ENCODE measurements around the gene ZNF280A. TPM values are rescaled to one million over a fixed set of nuclear protein-coding genes. Genes with fewer than 3 reads are reported as not detected.

The ZNF280A gene
- total RNA-seq, 1 donor from 2014 or later: not detected

GRCh38 chr22:22467112-22467511 lies 53.0 kb downstream of the ZNF280A start:
- Mint-ChIP-seq H3K27me3 (ENCODE audit: unreplicated experiment) (peaks cover 32% of the 10 kb centered on the region), H3K27ac (ENCODE audit: unreplicated experiment) (no peak overlapping the region), H3K36me3 (ENCODE audit: unreplicated experiment) (no peaks in the 10 kb centered on the region), H3K4me3 (ENCODE audit: unreplicated experiment) (no peak overlapping the region), H3K4me1 (ENCODE audit: unreplicated experiment) (no peaks in the 10 kb centered on the region), H3K9me3 (ENCODE audit: unreplicated experiment) (peaks cover 10% of the 10 kb centered on the region)
- no peak for DNase-seq (ENCODE audit: extremely low spot score, unreplicated experiment)
- no peak for TF ChIP-seq CTCF (IDR thresholded peaks at IDR 0.05)

DNA sequence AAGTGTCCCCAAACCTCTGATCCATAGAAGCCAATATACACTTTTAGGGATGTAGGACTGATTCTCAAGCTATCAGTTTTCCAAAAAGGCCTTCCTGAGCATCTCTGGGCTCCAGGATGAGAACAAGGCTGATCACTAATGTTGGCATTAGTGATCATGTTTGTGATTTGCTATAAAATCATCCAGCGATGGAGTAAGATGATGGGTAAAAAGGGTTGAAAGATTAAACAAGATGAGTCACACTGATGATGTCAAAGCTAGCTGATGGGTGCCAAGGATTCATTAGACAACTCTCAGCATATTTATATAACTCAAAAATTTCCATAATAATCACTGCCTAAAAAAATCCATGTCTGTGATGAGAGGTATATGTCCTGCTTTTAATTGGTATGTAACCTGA lies 54.3 kb downstream of the ZNF280A start:
- Mint-ChIP-seq H3K4me3 (ENCODE audit: unreplicated experiment) (no peak overlapping the region), H3K27me3 (ENCODE audit: unreplicated experiment) (peaks cover 32% of the 10 kb centered on the region)
- no peak for DNase-seq (ENCODE audit: extremely low spot score, unreplicated experiment)

DNA sequence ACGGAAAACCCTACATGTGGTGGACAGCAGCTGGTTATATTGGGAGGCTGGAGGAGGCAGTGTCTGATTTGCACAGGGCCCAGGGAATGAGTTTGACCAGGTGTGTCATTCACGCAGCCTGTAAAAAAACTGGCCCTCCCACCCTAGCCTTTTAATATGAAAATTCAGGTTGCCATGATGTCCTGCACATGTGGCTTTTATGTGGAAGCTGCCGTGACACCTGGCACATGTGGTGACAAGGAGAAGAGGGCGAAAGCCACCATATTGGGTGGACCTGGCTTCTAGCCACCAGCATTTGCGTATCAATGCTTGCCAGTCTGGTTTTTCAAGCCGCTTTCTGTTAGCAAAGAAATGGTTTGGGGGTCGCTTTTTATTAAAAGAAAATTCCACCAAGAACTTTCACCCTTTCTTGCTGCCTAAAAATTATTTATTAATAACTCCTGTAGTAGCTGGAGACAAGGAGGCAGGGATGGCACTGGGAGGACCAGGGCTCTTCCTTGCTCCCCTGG lies 54.9 kb downstream of the ZNF280A start:
- H3K27ac Mint-ChIP-seq (ENCODE audit: unreplicated experiment): no peak overlapping the region
- no peaks in the 10 kb centered on the region for H3K36me3 Mint-ChIP-seq (ENCODE audit: unreplicated experiment)
- peaks cover 10% of the 10 kb centered on the region for H3K9me3 Mint-ChIP-seq (ENCODE audit: unreplicated experiment)

More for the DNA sequence above, 54.3 kb downstream of the ZNF280A start:
- H3K36me3 Mint-ChIP-seq (ENCODE audit: unreplicated experiment): no peaks in the 10 kb centered on the region
- TF ChIP-seq CTCF (IDR thresholded peaks at IDR 0.05): no peak
- H3K27ac Mint-ChIP-seq (ENCODE audit: unreplicated experiment): no peak overlapping the region
- H3K4me1 Mint-ChIP-seq (ENCODE audit: unreplicated experiment): no peaks in the 10 kb centered on the region
- peaks cover 10% of the 10 kb centered on the region for H3K9me3 Mint-ChIP-seq (ENCODE audit: unreplicated experiment)

DNA sequence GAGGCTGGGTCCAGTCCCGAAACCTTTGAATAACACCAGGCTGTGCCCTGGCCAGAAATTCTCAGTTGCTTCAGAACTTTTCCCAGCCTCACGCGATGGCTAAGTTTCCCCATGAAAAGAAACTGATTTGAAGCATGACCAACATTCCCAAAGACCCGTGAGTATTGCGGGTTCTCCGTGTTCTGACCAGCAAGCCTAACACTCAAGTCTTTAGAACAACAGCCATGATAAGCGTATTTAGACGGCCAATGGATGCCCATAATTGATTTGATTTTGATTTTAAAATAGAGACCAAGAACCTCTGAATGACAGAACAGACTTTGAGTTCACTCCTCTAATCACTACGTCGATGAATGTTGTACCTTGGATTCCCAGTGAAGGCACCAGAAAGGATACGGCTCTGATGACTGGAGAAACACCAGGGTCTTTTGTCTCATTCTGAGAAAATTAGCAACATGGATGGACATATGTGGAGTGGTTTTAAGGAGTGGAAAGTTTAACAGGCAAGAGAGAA lies 55.5 kb downstream of the ZNF280A start:
- Mint-ChIP-seq H3K36me3 (ENCODE audit: unreplicated experiment) (no peaks in the 10 kb centered on the region), H3K9me3 (ENCODE audit: unreplicated experiment) (peaks cover 5% of the 10 kb centered on the region), H3K4me1 (ENCODE audit: unreplicated experiment) (no peaks in the 10 kb centered on the region), H3K27ac (ENCODE audit: unreplicated experiment) (no peak overlapping the region), H3K4me3 (ENCODE audit: unreplicated experiment) (no peak overlapping the region), H3K27me3 (ENCODE audit: unreplicated experiment) (peaks cover 32% of the 10 kb centered on the region)
- no peak for DNase-seq (ENCODE audit: extremely low spot score, unreplicated experiment)
- no peak for TF ChIP-seq CTCF (IDR thresholded peaks at IDR 0.05)

More for the DNA sequence above, 54.9 kb downstream of the ZNF280A start:
- no peak for TF ChIP-seq CTCF (IDR thresholded peaks at IDR 0.05)
- H3K4me1 Mint-ChIP-seq (ENCODE audit: unreplicated experiment): no peaks in the 10 kb centered on the region
- no peak overlapping the region for H3K4me3 Mint-ChIP-seq (ENCODE audit: unreplicated experiment)
- peaks cover 32% of the 10 kb centered on the region for H3K27me3 Mint-ChIP-seq (ENCODE audit: unreplicated experiment)
- no peak for DNase-seq (ENCODE audit: extremely low spot score, unreplicated experiment)

DNA sequence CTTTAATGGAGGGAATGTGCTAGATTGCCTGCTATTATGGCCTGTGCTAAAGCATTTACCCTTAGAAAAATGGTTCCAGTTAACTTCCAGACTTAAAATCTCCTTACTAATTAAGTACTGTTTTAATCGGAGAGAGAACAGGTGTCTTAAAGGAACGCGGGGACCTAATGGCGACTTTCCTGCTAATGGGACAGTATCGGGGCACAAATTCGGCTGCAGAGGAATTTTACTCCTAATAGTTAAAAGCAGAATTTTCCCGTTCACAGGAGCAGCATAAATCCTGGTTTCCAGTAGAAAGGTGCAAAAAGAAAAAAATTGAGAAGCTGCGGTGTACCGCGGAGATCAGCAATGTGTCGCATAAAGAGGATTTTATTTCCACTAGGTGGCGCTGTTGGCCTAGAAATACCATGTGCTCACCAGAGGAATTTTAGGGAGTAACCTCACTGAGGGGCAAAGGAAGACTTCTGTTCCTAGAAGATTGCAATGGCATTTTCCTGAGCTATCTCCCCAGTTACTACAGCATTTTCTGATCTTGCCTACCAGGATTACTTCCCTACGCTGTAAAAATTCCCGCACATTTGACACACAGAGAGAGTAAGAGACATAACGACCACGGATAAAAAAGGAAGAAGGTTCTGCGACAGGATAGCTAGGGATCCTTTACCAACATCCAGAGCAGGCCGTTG lies 56.1 kb downstream of the ZNF280A start:
- peak; percentile 78 for TF ChIP-seq CTCF (IDR thresholded peaks at IDR 0.05)
- Mint-ChIP-seq H3K27me3 (ENCODE audit: unreplicated experiment) (peaks cover 32% of the 10 kb centered on the region), H3K4me3 (ENCODE audit: unreplicated experiment) (no peak overlapping the region), H3K4me1 (ENCODE audit: unreplicated experiment) (no peaks in the 10 kb centered on the region), H3K9me3 (ENCODE audit: unreplicated experiment) (peaks cover under 1% of the 10 kb centered on the region), H3K27ac (ENCODE audit: unreplicated experiment) (no peak overlapping the region), H3K36me3 (ENCODE audit: unreplicated experiment) (no peaks in the 10 kb centered on the region)
- no peak for DNase-seq (ENCODE audit: extremely low spot score, unreplicated experiment)
